ENCODE results near the gene RDH11. TPM values are rescaled to one million over a fixed set of nuclear protein-coding genes. Genes with fewer than 3 reads are reported as not detected.

The RDH11 gene
- total and polyA plus RNA-seq, 2 experiments from 2014 or later = 95.2 to 139 TPM

DNA sequence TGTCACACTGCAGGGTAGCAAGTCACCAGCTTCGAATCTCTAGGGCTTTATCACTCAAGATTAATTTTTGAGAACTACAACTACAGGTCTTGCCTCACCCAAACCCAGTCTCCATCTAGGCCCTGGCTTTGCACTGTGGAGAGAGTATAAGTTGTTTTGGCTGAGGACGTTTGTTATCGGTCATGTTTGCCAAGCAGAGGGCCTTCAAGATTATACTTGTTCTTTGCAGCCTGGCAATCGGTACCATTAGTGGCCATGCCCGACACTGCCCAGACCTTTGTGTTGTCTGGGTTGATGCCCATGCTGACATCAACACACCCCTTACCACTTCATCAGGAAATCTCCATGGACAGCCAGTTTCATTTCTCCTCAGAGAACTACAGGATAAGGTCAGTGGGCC lies 50.1 kb downstream of the RDH11 start (continued):
- TF ChIP-seq, protein P1, sequence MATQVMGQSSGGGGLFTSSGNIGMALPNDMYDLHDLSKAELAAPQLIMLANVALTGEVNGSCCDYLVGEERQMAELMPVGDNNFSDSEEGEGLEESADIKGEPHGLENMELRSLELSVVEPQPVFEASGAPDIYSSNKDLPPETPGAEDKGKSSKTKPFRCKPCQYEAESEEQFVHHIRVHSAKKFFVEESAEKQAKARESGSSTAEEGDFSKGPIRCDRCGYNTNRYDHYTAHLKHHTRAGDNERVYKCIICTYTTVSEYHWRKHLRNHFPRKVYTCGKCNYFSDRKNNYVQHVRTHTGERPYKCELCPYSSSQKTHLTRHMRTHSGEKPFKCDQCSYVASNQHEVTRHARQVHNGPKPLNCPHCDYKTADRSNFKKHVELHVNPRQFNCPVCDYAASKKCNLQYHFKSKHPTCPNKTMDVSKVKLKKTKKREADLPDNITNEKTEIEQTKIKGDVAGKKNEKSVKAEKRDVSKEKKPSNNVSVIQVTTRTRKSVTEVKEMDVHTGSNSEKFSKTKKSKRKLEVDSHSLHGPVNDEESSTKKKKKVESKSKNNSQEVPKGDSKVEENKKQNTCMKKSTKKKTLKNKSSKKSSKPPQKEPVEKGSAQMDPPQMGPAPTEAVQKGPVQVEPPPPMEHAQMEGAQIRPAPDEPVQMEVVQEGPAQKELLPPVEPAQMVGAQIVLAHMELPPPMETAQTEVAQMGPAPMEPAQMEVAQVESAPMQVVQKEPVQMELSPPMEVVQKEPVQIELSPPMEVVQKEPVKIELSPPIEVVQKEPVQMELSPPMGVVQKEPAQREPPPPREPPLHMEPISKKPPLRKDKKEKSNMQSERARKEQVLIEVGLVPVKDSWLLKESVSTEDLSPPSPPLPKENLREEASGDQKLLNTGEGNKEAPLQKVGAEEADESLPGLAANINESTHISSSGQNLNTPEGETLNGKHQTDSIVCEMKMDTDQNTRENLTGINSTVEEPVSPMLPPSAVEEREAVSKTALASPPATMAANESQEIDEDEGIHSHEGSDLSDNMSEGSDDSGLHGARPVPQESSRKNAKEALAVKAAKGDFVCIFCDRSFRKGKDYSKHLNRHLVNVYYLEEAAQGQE (IDR thresholded peaks at IDR 0.05; ENCODE audit: unreplicated experiment) = no peak
- TF ChIP-seq CREB1 (CRISPR knock-in tag; IDR thresholded peaks at IDR 0.05; ENCODE audit: low read depth) (no peak), POLR2AphosphoS5 (IDR thresholded peaks at IDR 0.05; ENCODE audit: low read depth) (no peak), EZH2phosphoT487 (IDR thresholded peaks at IDR 0.05; ENCODE audit: unreplicated experiment) (no peak), EZH2 (IDR thresholded peaks at IDR 0.05; ENCODE audit: low read depth, unreplicated experiment) (no peak)
- TF ChIP-seq, protein P2, sequence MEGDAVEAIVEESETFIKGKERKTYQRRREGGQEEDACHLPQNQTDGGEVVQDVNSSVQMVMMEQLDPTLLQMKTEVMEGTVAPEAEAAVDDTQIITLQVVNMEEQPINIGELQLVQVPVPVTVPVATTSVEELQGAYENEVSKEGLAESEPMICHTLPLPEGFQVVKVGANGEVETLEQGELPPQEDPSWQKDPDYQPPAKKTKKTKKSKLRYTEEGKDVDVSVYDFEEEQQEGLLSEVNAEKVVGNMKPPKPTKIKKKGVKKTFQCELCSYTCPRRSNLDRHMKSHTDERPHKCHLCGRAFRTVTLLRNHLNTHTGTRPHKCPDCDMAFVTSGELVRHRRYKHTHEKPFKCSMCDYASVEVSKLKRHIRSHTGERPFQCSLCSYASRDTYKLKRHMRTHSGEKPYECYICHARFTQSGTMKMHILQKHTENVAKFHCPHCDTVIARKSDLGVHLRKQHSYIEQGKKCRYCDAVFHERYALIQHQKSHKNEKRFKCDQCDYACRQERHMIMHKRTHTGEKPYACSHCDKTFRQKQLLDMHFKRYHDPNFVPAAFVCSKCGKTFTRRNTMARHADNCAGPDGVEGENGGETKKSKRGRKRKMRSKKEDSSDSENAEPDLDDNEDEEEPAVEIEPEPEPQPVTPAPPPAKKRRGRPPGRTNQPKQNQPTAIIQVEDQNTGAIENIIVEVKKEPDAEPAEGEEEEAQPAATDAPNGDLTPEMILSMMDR (conservative IDR thresholded peaks at IDR 0.05; ENCODE audit: low read depth in 2 of 2) = no peak
- TF ChIP-seq, protein P3, sequence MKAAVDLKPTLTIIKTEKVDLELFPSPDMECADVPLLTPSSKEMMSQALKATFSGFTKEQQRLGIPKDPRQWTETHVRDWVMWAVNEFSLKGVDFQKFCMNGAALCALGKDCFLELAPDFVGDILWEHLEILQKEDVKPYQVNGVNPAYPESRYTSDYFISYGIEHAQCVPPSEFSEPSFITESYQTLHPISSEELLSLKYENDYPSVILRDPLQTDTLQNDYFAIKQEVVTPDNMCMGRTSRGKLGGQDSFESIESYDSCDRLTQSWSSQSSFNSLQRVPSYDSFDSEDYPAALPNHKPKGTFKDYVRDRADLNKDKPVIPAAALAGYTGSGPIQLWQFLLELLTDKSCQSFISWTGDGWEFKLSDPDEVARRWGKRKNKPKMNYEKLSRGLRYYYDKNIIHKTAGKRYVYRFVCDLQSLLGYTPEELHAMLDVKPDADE (IDR thresholded peaks at IDR 0.05) = no peak

DNA sequence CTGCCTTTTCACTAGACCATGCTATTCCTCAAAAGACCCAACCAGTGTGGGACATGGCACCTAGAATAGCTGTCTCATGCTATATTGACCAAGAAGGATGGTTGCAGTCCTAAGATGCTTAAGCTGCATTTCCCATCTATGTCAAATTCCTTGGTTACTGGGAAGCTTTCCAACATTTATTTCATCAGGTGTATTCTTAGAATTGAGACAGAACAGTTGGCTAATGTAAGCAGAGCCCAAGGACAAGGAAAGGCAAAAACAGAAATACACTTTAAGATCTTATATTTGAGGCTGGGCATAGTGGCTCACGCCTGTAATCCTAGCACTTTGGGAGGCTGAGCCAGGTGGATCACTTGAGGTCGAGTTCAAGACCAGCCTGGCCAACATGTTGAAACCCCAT lies 51.1 kb downstream of the RDH11 start:
- Histone ChIP-seq H3K4me2 (no peak overlapping the region), H3F3A (replicated peaks; ENCODE audit: low read depth) (no peaks in the 10 kb centered on the region), H3K27ac (ENCODE audit: low read depth) (no peak overlapping the region), H4K20me1 (replicated peaks; ENCODE audit: insufficient read depth) (peaks cover 24% of the 10 kb centered on the region), H3K4me3 (no peak overlapping the region), H3K4me1 (ENCODE audit: insufficient read depth) (no peaks in the 10 kb centered on the region), H2AFZ (no peak overlapping the region), H3K36me3 (ENCODE audit: insufficient read depth) (peaks cover 24% of the 10 kb centered on the region), H3K9me2 (ENCODE audit: insufficient read depth) (no peaks in the 10 kb centered on the region), H3K27me3 (ENCODE audit: insufficient read depth) (no peaks in the 10 kb centered on the region), H3K79me2 (replicated peaks; ENCODE audit: insufficient read depth) (no peaks in the 10 kb centered on the region)
- H3K27ac Mint-ChIP-seq = no peak overlapping the region
- peaks cover 18% of the 10 kb centered on the region for H3K36me3 Mint-ChIP-seq (ENCODE audit: low read depth)
- H3K4me1 Mint-ChIP-seq = no peaks in the 10 kb centered on the region
- no peak overlapping the region for H3K4me3 Mint-ChIP-seq
- H3K27me3 Mint-ChIP-seq (ENCODE audit: insufficient read depth, low read depth, poor library complexity) = peaks cover 3% of the 10 kb centered on the region
- H3K9me3 Mint-ChIP-seq = no peaks in the 10 kb centered on the region
- no peak for DNase-seq (ENCODE audit: low spot score)
- ATAC-seq = no peak
- TF ChIP-seq, protein P4, sequence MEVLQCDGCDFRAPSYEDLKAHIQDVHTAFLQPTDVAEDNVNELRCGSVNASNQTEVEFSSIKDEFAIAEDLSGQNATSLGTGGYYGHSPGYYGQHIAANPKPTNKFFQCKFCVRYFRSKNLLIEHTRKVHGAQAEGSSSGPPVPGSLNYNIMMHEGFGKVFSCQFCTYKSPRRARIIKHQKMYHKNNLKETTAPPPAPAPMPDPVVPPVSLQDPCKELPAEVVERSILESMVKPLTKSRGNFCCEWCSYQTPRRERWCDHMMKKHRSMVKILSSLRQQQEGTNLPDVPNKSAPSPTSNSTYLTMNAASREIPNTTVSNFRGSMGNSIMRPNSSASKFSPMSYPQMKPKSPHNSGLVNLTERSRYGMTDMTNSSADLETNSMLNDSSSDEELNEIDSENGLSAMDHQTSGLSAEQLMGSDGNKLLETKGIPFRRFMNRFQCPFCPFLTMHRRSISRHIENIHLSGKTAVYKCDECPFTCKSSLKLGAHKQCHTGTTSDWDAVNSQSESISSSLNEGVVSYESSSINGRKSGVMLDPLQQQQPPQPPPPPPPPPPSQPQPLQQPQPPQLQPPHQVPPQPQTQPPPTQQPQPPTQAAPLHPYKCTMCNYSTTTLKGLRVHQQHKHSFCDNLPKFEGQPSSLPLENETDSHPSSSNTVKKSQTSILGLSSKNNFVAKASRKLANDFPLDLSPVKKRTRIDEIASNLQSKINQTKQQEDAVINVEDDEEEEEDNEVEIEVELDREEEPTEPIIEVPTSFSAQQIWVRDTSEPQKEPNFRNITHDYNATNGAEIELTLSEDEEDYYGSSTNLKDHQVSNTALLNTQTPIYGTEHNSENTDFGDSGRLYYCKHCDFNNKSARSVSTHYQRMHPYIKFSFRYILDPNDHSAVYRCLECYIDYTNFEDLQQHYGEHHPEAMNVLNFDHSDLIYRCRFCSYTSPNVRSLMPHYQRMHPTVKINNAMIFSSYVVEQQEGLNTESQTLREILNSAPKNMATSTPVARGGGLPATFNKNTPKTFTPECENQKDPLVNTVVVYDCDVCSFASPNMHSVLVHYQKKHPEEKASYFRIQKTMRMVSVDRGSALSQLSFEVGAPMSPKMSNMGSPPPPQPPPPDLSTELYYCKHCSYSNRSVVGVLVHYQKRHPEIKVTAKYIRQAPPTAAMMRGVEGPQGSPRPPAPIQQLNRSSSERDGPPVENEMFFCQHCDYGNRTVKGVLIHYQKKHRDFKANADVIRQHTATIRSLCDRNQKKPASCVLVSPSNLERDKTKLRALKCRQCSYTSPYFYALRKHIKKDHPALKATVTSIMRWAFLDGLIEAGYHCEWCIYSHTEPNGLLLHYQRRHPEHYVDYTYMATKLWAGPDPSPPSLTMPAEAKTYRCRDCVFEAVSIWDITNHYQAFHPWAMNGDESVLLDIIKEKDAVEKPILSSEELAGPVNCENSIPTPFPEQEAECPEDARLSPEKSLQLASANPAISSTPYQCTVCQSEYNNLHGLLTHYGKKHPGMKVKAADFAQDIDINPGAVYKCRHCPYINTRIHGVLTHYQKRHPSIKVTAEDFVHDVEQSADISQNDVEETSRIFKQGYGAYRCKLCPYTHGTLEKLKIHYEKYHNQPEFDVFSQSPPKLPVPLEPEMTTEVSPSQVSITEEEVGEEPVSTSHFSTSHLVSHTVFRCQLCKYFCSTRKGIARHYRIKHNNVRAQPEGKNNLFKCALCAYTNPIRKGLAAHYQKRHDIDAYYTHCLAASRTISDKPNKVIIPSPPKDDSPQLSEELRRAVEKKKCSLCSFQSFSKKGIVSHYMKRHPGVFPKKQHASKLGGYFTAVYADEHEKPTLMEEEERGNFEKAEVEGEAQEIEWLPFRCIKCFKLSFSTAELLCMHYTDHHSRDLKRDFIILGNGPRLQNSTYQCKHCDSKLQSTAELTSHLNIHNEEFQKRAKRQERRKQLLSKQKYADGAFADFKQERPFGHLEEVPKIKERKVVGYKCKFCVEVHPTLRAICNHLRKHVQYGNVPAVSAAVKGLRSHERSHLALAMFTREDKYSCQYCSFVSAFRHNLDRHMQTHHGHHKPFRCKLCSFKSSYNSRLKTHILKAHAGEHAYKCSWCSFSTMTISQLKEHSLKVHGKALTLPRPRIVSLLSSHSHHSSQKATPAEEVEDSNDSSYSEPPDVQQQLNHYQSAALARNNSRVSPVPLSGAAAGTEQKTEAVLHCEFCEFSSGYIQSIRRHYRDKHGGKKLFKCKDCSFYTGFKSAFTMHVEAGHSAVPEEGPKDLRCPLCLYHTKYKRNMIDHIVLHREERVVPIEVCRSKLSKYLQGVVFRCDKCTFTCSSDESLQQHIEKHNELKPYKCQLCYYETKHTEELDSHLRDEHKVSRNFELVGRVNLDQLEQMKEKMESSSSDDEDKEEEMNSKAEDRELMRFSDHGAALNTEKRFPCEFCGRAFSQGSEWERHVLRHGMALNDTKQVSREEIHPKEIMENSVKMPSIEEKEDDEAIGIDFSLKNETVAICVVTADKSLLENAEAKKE (CRISPR knock-in tag; IDR thresholded peaks at IDR 0.05) = no peak
- TF ChIP-seq JUNB (IDR thresholded peaks at IDR 0.05; ENCODE audit: unreplicated experiment) = no peak
- TF ChIP-seq, protein P3 (IDR thresholded peaks at IDR 0.05) = no peak
